ENCODE measurements around the gene BORCS8. TPM values are rescaled to one million over a fixed set of nuclear protein-coding genes. Genes with fewer than 3 reads are reported as not detected.
"Not testable (repeated sequence)": the region's sequence is repeated elsewhere in the genome, so short reads cannot be mapped to it uniquely, and the experiment has no call there.

The BORCS8 gene
- total RNA-seq, 2 donors from 2014 or later, result 16.2 to 19.4 TPM

- intact Hi-C loops (cut with DNase I), result loop anchor here (5.0 kb wide), 2 partner anchors 78 to 742 kb away; no protein-coding TSS in a partner anchor
- not testable (repeated sequence) for DNase-seq (ENCODE audit: low spot score)
Measured at GRCh38 chr19:19135713-19136112, 56.2 kb downstream of the BORCS8 start.

- intact Hi-C loops (cut with DNase I), result loop anchor here (5.0 kb wide), 2 partner anchors 77 to 743 kb away; no protein-coding TSS in a partner anchor
- no peak for DNase-seq (ENCODE audit: low spot score)
Measured at GRCh38 chr19:19134687-19135158, 57.2 kb downstream of the BORCS8 start.

- intact Hi-C loops (cut with DNase I), result no loop called here
- no peak for DNase-seq (ENCODE audit: low spot score)
Measured at GRCh38 chr19:19133985-19134384, 58.0 kb downstream of the BORCS8 start.

- intact Hi-C loops (cut with DNase I), result no loop called here
Measured at GRCh38 chr19:19132912-19133311, 59.0 kb downstream of the BORCS8 start.

GRCh38 chr19:19131989-19132388 lies 60.0 kb downstream of the BORCS8 start:
- intact Hi-C loops (cut with DNase I), result no loop called here
- no peak for DNase-seq (ENCODE audit: low spot score)

More at GRCh38 chr19:19132912-19133311, 59.0 kb downstream of the BORCS8 start:
- DNase-seq (ENCODE audit: low spot score), result no peak

Other genes with a start within 250 kb of the BORCS8 start
- gene SUGP2, start 158.6 kb downstream of the BORCS8 start, total RNA-seq, result 10 to 100 TPM; 50.4 to 51.1 TPM
- 10 to 100 TPM; 12.6 to 19.3 TPM for gene ARMC6, start 158.5 kb downstream of the BORCS8 start, total RNA-seq
- gene SLC25A42, start 128.2 kb downstream of the BORCS8 start, total RNA-seq, result 1 to 10 TPM; 4.9 to 8.0 TPM
- 10 to 100 TPM; 14.0 to 20.1 TPM for gene TMEM161A, start 53.7 kb downstream of the BORCS8 start, total RNA-seq
- 1 to 10 TPM in 1 of 2 donors, under 1 TPM in 1; 0.76 to 1.3 TPM for gene MEF2B, start 21.9 kb downstream of the BORCS8 start, total RNA-seq
- gene RFXANK, start 106 bp upstream of the BORCS8 start, total RNA-seq, result 10 to 100 TPM; 32.8 to 36.6 TPM
- gene NR2C2AP, start 11.3 kb upstream of the BORCS8 start, total RNA-seq, result 10 to 100 TPM in 1 of 2 donors, 1 to 10 TPM in 1; 9.3 to 14.8 TPM
- gene NCAN, start 19.8 kb upstream of the BORCS8 start, total RNA-seq, result not detected
- gene TM6SF2, start 81.1 kb upstream of the BORCS8 start, total RNA-seq, result 1 to 10 TPM in 1 of 2 donors, not detected in 1; 1.9 TPM
- gene SUGP1, start 128.4 kb upstream of the BORCS8 start, total RNA-seq, result 10 to 100 TPM; 25.8 to 30.4 TPM
- gene MAU2, start 128.7 kb upstream of the BORCS8 start, total RNA-seq, result 10 to 100 TPM; 37.1 to 42.0 TPM
- 10 to 100 TPM; 54.3 to 70.9 TPM for gene GATAD2A, start 213.5 kb upstream of the BORCS8 start, total RNA-seq